A673 (cell line): ENCODE results near the gene ACAP2. TPM values are rescaled to one million over a fixed set of nuclear protein-coding genes. Genes with fewer than 3 reads are reported as not detected.
A peak's percentile ranks its signal among the peaks of the same experiment; 100 is the strongest.

Source experiments
- BruUV-seq: library from RNA; stranded (reverse); fragments of 400-500 nt; replicated peaks from 2 replicates; lab custom pipeline; 2021; lab: Mats Ljungman, UMichigan
- CTCF ChIA-PET: fragments of 300-600 bp; sonication (Branson Sonifier 250); formaldehyde crosslinking; loops from one replicate; lab custom pipeline; 2022; ENCODE audit warnings: antibody characterized with exemption; lab: Charles Lee
- POLR2A ChIA-PET: fragments of 300-600 bp; sonication (Branson Sonifier 250); formaldehyde crosslinking; loops from one replicate; lab custom pipeline; 2022; ENCODE audit warnings: antibody characterized with exemption; ENCODE audit not compliant: low non-redundant PET; lab: Charles Lee
- DNase-seq: peaks from one replicate; pipeline ENCODE4 v3.0.0-alpha.2; 2015; ENCODE audit warnings: low spot score
- H3K27ac ChIP-seq: fragments of 200-600 bp; sonication (generic); 2 replicates; pipeline ENCODE4 v1.5.1; 2016; ENCODE audit warnings: mixed run types, low read depth, mild to moderate bottlenecking, mixed read lengths, antibody characterized with exemption, low read length; ENCODE audit not compliant: poor library complexity, severe bottlenecking
- H3K27me3 ChIP-seq: fragments of 200-600 bp; sonication (generic); replicated peaks from 2 replicates; pipeline ENCODE4 v1.6.1; 2017; ENCODE audit warnings: mixed run types, low read depth, mild to moderate bottlenecking, mixed read lengths, antibody characterized with exemption, low read length; ENCODE audit not compliant: insufficient read depth, poor library complexity
- H3K36me3 ChIP-seq: fragments of 200-600 bp; sonication (generic); 2 replicates; pipeline ENCODE4 v1.6.1; 2016; ENCODE audit warnings: mixed run types, mild to moderate bottlenecking, mixed read lengths, antibody characterized with exemption, low read length; ENCODE audit not compliant: insufficient read depth, poor library complexity, severe bottlenecking
- H3K4me1 ChIP-seq: fragments of 200-600 bp; sonication (generic); 2 replicates; pipeline ENCODE4 v1.6.1; 2017; ENCODE audit warnings: mixed run types, mild to moderate bottlenecking, mixed read lengths, antibody characterized with exemption, low read length; ENCODE audit not compliant: insufficient read depth, poor library complexity, severe bottlenecking
- H3K4me3 ChIP-seq: fragments of 200-600 bp; sonication (generic); 2 replicates; pipeline ENCODE4 v1.5.1; 2016; ENCODE audit warnings: low read depth, mixed run types, mild to moderate bottlenecking, mixed read lengths, low read length; ENCODE audit not compliant: poor library complexity, severe bottlenecking
- H3K9me3 ChIP-seq: fragments of 200-600 bp; sonication (generic); 2 replicates; pipeline ENCODE4 v1.6.1; 2016; ENCODE audit warnings: mixed run types, low read depth, mild to moderate bottlenecking, mixed read lengths, antibody characterized with exemption, low read length; ENCODE audit not compliant: poor library complexity, severe bottlenecking
- CTCF ChIP-seq: fragments of 300-800, 200-600 bp; sonication (generic); conservative IDR thresholded peaks from 2 replicates; pipeline ENCODE4 v1.5.1; 2017; ENCODE audit warnings: low read depth, mild to moderate bottlenecking, antibody characterized with exemption, low read length, moderate library complexity, mixed read lengths
- EZH2 ChIP-seq: fragments of 200-600 bp; sonication (generic); IDR thresholded peaks from 2 replicates; pipeline ENCODE4 v1.6.1; 2017; ENCODE audit warnings: borderline replicate concordance, low read depth, mild to moderate bottlenecking, mixed read lengths, antibody characterized with exemption, low read length; ENCODE audit not compliant: poor library complexity, severe bottlenecking
- intact Hi-C: fragments of 100-400 bp; cut with micrococcal nuclease; formaldehyde crosslinking; loops from one replicate; pipeline ENCODE4 v1.10.0; 2022; ENCODE audit not compliant: unreplicated experiment
- total RNA-seq: library from RNA; stranded (reverse); gene quantifications from 2 replicates; pipeline ENCODE4 v1.2.3, GENCODE V29; 2021

ACAP2 gene
- total RNA-seq, 1 experiment from 2014 or later, result 47.4 TPM

GRCh38 chr3:195445885-195446284 lies 3.1 kb upstream of the ACAP2 start:
- intact Hi-C loops, result loop anchor here (10.0 kb wide), 2 partner anchors 761 to 1311 kb away; partner anchors contain the start of genes FAM43A and HES1
- Histone ChIP-seq H3K36me3 (no peaks in the 10 kb centered on the region), H3K4me1 (peaks cover 24% of the 10 kb centered on the region), H3K9me3 (no peaks in the 10 kb centered on the region), H3K27ac (no peak overlapping the region), H3K27me3 (no peaks in the 10 kb centered on the region), H3K4me3 (no peak overlapping the region)
- ChIA-PET POLR2A (no interaction called here), CTCF (no interaction called here)
- no TSS peak for BruUV-seq
- DNase-seq, result no peak
- no peak for TF ChIP-seq EZH2
- TF ChIP-seq CTCF, result no peak

GRCh38 chr3:195443391-195443989 lies 670 bp upstream of the ACAP2 start:
- H3K36me3 ChIP-seq, result no peaks in the 10 kb centered on the region
- BruUV-seq, result no TSS peak
- H3K4me3 ChIP-seq, result peak overlapping the region; percentile 36
- H3K9me3 ChIP-seq, result no peaks in the 10 kb centered on the region
- H3K4me1 ChIP-seq, result peaks cover 29% of the 10 kb centered on the region
- DNase-seq, result no peak
- POLR2A ChIA-PET, result interaction anchor here (0.9 kb wide), 1 partner anchor 928 kb away, joined by 3 read pairs; no protein-coding TSS in a partner anchor
- CTCF ChIA-PET, result no interaction called here
- H3K27me3 ChIP-seq, result no peaks in the 10 kb centered on the region
- TF ChIP-seq CTCF (no peak), EZH2 (no peak)
- intact Hi-C loops, result loop anchor here (5.0 to 10.0 kb wide), 3 partner anchors 171 to 1309 kb away; partner anchors contain the start of genes FAM43A, HES1 and XXYLT1
- H3K27ac ChIP-seq, result peak overlapping the region; percentile 63

GRCh38 chr3:195441992-195442572 lies 738 bp downstream of the ACAP2 start:
- intact Hi-C loops, result loop anchor here (5.0 to 10.0 kb wide), 3 partner anchors 170 to 1307 kb away; partner anchors contain the start of genes FAM43A, HES1 and XXYLT1
- CTCF ChIA-PET, result interaction anchor here (0.6 to 1.5 kb wide), 2 partner anchors 126 to 171 kb away, joined by 4 to 6 read pairs; partner anchors contain the start of gene XXYLT1
- no peak for TF ChIP-seq EZH2
- TF ChIP-seq CTCF, result no peak
- no peaks in the 10 kb centered on the region for H3K27me3 ChIP-seq
- H3K9me3 ChIP-seq, result no peaks in the 10 kb centered on the region
- peaks cover 22% of the 10 kb centered on the region for H3K4me1 ChIP-seq
- H3K27ac ChIP-seq, result peak overlapping the region; percentile 92
- peak; percentile 54 for DNase-seq
- POLR2A ChIA-PET, result interaction anchor here (0.5 kb wide), 1 partner anchor 172 kb away, joined by 11 read pairs; no protein-coding TSS in a partner anchor
- peak overlapping the region; percentile 94 for H3K4me3 ChIP-seq
- BruUV-seq, result no TSS peak
- H3K36me3 ChIP-seq, result no peaks in the 10 kb centered on the region
